Measurements from ENCODE around the gene LSM12. TPM values are rescaled to one million over a fixed set of nuclear protein-coding genes. Genes with fewer than 3 reads are reported as not detected.

The LSM12 gene
- total RNA-seq, result 10 to 100 TPM; 61.9 to 62.5 TPM

- Mint-ChIP-seq H3K9me3 (ENCODE audit: insufficient read depth) (no peaks in the 10 kb centered on the region), H3K36me3 (ENCODE audit: low read depth) (peaks cover 26% of the 10 kb centered on the region), H3K4me1 (ENCODE audit: low read depth) (peaks cover 43% of the 10 kb centered on the region), H3K27me3 (ENCODE audit: low read depth) (no peaks in the 10 kb centered on the region), H3K4me3 (peak within 1 kb of the TSS; percentile 86), H3K27ac (peak within 1 kb of the TSS; percentile 93)
- DNase-seq (peak; percentile 91), ATAC-seq (peak; percentile 73)
- ChIA-PET POLR2A (interaction anchor here (0.7 to 2.1 kb wide), 7 partner anchors 8 to 750 kb away, joined by 3 to 7 read pairs (median 3); partner anchors contain the start of gene HDAC5), CTCF (interaction anchor here (1.3 to 1.9 kb wide), 4 partner anchors 25 to 102 kb away, joined by 4 to 6 read pairs (median 4); partner anchors contain the start of gene HDAC5)
Measured at GRCh38 chr17:44066204-44066930, at the start of gene LSM12. Gene LSM12 (minus strand): TSS chr17:44066671. CDS start chr17:44066587, 84 bp downstream.

- Mint-ChIP-seq H3K9me3 (ENCODE audit: insufficient read depth) (no peaks in the 10 kb centered on the region), H3K4me1 (ENCODE audit: low read depth) (peaks cover 18% of the 10 kb centered on the region), H3K27ac (no peak overlapping the region), H3K36me3 (ENCODE audit: low read depth) (no peaks in the 10 kb centered on the region), H3K27me3 (ENCODE audit: low read depth) (no peaks in the 10 kb centered on the region), H3K4me3 (no peak overlapping the region)
- CTCF ChIA-PET, result interaction anchor here (0.6 to 4.0 kb wide), 16 partner anchors 7 to 398 kb away, joined by 3 to 20 read pairs (median 4); partner anchors contain the start of genes HDAC5 and LSM12
- peak; percentile 36 for DNase-seq
- POLR2A ChIA-PET, result no interaction called here
- ATAC-seq, result no peak
Measured at GRCh38 chr17:44115585-44116415, 49.3 kb upstream of the LSM12 start.

- peaks cover 31% of the 10 kb centered on the region for H3K4me1 Mint-ChIP-seq (ENCODE audit: low read depth)
- H3K4me3 Mint-ChIP-seq, result no peak overlapping the region
- H3K27ac Mint-ChIP-seq, result no peak overlapping the region
- no peak for DNase-seq
- no peaks in the 10 kb centered on the region for H3K9me3 Mint-ChIP-seq (ENCODE audit: insufficient read depth)
- no peaks in the 10 kb centered on the region for H3K36me3 Mint-ChIP-seq (ENCODE audit: low read depth)
- no peak for ATAC-seq
- POLR2A ChIA-PET, result interaction anchor here (4.7 kb wide), 1 partner anchor 8 kb away, joined by 33 read pairs; the partner anchor contains the start of gene HDAC5
- CTCF ChIA-PET, result interaction anchor here (1.5 to 4.0 kb wide), 4 partner anchors 9 to 236 kb away, joined by 4 to 20 read pairs (median 11); partner anchors contain the start of gene HDAC5
- no peaks in the 10 kb centered on the region for H3K27me3 Mint-ChIP-seq (ENCODE audit: low read depth)
Measured at GRCh38 chr17:44113868-44114840, 47.7 kb upstream of the LSM12 start.

- Mint-ChIP-seq H3K36me3 (ENCODE audit: low read depth) (no peaks in the 10 kb centered on the region), H3K9me3 (ENCODE audit: insufficient read depth) (no peaks in the 10 kb centered on the region), H3K27ac (no peak overlapping the region), H3K27me3 (ENCODE audit: low read depth) (no peaks in the 10 kb centered on the region), H3K4me3 (no peak overlapping the region), H3K4me1 (ENCODE audit: low read depth) (peaks cover 31% of the 10 kb centered on the region)
- CTCF ChIA-PET, result interaction anchor here (4.0 kb wide), 1 partner anchor 10 kb away, joined by 20 read pairs; the partner anchor contains the start of gene HDAC5
- POLR2A ChIA-PET, result interaction anchor here (4.7 kb wide), 1 partner anchor 9 kb away, joined by 33 read pairs; the partner anchor contains the start of gene HDAC5
- ATAC-seq, result no peak
- no peak for DNase-seq
Measured at GRCh38 chr17:44113382-44113781, 46.9 kb upstream of the LSM12 start.

- no peaks in the 10 kb centered on the region for H3K36me3 Mint-ChIP-seq (ENCODE audit: low read depth)
- POLR2A ChIA-PET, result interaction anchor here (0.5 to 4.7 kb wide), 3 partner anchors 10 to 74 kb away, joined by 3 to 33 read pairs (median 4); partner anchors contain the start of genes HDAC5 and TMUB2
- no peak overlapping the region for H3K27ac Mint-ChIP-seq
- peaks cover 31% of the 10 kb centered on the region for H3K4me1 Mint-ChIP-seq (ENCODE audit: low read depth)
- no peak overlapping the region for H3K4me3 Mint-ChIP-seq
- H3K27me3 Mint-ChIP-seq (ENCODE audit: low read depth), result no peaks in the 10 kb centered on the region
- ATAC-seq (no peak), DNase-seq (no peak)
- H3K9me3 Mint-ChIP-seq (ENCODE audit: insufficient read depth), result no peaks in the 10 kb centered on the region
- CTCF ChIA-PET, result interaction anchor here (1.4 to 4.0 kb wide), 2 partner anchors 11 to 169 kb away, joined by 7 to 20 read pairs; partner anchors contain the start of gene HDAC5
Measured at GRCh38 chr17:44112284-44113280, 46.1 kb upstream of the LSM12 start.

- POLR2A ChIA-PET, result interaction anchor here (1.7 to 4.7 kb wide), 2 partner anchors 10 to 74 kb away, joined by 4 to 33 read pairs; partner anchors contain the start of genes HDAC5 and TMUB2
Measured at GRCh38 chr17:44111777-44112176, 45.3 kb upstream of the LSM12 start.

GRCh38 chr17:44110823-44111633 lies 44.6 kb upstream of the LSM12 start:
- ChIA-PET CTCF (interaction anchor here (1.2 to 1.7 kb wide), 3 partner anchors 12 to 167 kb away, joined by 3 to 7 read pairs (median 5); partner anchors contain the start of gene HDAC5), POLR2A (interaction anchor here (1.6 to 4.7 kb wide), 3 partner anchors 11 to 75 kb away, joined by 4 to 33 read pairs (median 5); partner anchors contain the start of genes HDAC5 and TMUB2)
- no peaks in the 10 kb centered on the region for H3K27me3 Mint-ChIP-seq (ENCODE audit: low read depth)
- DNase-seq (peak; percentile 84), ATAC-seq (peak; percentile 78)
- H3K36me3 Mint-ChIP-seq (ENCODE audit: low read depth), result no peaks in the 10 kb centered on the region
- no peaks in the 10 kb centered on the region for H3K9me3 Mint-ChIP-seq (ENCODE audit: insufficient read depth)
- H3K4me3 Mint-ChIP-seq, result peak overlapping the region; percentile 63
- H3K4me1 Mint-ChIP-seq (ENCODE audit: low read depth), result peaks cover 31% of the 10 kb centered on the region
- H3K27ac Mint-ChIP-seq, result peak overlapping the region; percentile 64

More at GRCh38 chr17:44111777-44112176, 45.3 kb upstream of the LSM12 start:
- CTCF ChIA-PET, result interaction anchor here (1.4 to 1.7 kb wide), 2 partner anchors 12 to 168 kb away, joined by 5 to 7 read pairs; partner anchors contain the start of gene HDAC5
- Mint-ChIP-seq H3K27ac (peak overlapping the region; percentile 52), H3K4me3 (peak overlapping the region; percentile 63), H3K4me1 (ENCODE audit: low read depth) (peaks cover 31% of the 10 kb centered on the region), H3K9me3 (ENCODE audit: insufficient read depth) (no peaks in the 10 kb centered on the region), H3K27me3 (ENCODE audit: low read depth) (no peaks in the 10 kb centered on the region), H3K36me3 (ENCODE audit: low read depth) (no peaks in the 10 kb centered on the region)
- ATAC-seq (no peak), DNase-seq (no peak)

- H3K4me1 Mint-ChIP-seq (ENCODE audit: low read depth), result peaks cover 31% of the 10 kb centered on the region
- POLR2A ChIA-PET, result interaction anchor here (0.6 to 4.7 kb wide), 3 partner anchors 12 to 76 kb away, joined by 3 to 33 read pairs (median 5); partner anchors contain the start of genes HDAC5 and TMUB2
- peak overlapping the region; percentile 64 for H3K27ac Mint-ChIP-seq
- DNase-seq (no peak), ATAC-seq (no peak)
- CTCF ChIA-PET, result interaction anchor here (1.2 to 1.7 kb wide), 3 partner anchors 13 to 58 kb away, joined by 3 to 5 read pairs (median 3); partner anchors contain the start of gene HDAC5
- H3K36me3 Mint-ChIP-seq (ENCODE audit: low read depth), result no peaks in the 10 kb centered on the region
- peak overlapping the region; percentile 63 for H3K4me3 Mint-ChIP-seq
- no peaks in the 10 kb centered on the region for H3K27me3 Mint-ChIP-seq (ENCODE audit: low read depth)
- no peaks in the 10 kb centered on the region for H3K9me3 Mint-ChIP-seq (ENCODE audit: insufficient read depth)
Measured at GRCh38 chr17:44110011-44110686, 43.7 kb upstream of the LSM12 start.

- peaks cover 31% of the 10 kb centered on the region for H3K4me1 Mint-ChIP-seq (ENCODE audit: low read depth)
- H3K9me3 Mint-ChIP-seq (ENCODE audit: insufficient read depth), result no peaks in the 10 kb centered on the region
- ChIA-PET CTCF (interaction anchor here (1.3 kb wide), 1 partner anchor 26 kb away, joined by 3 read pairs; no protein-coding TSS in a partner anchor), POLR2A (interaction anchor here (1.6 kb wide), 1 partner anchor 77 kb away, joined by 5 read pairs; the partner anchor contains the start of gene TMUB2)
- no peak for DNase-seq
- H3K27ac Mint-ChIP-seq, result no peak overlapping the region
- H3K27me3 Mint-ChIP-seq (ENCODE audit: low read depth), result no peaks in the 10 kb centered on the region
- H3K4me3 Mint-ChIP-seq, result no peak overlapping the region
- no peak for ATAC-seq
- no peaks in the 10 kb centered on the region for H3K36me3 Mint-ChIP-seq (ENCODE audit: low read depth)
Measured at GRCh38 chr17:44109312-44109630, 42.8 kb upstream of the LSM12 start.

Data from activated CD8-positive, alpha-beta T cell treated with anti-CD3 and anti-CD28 coated beads, Interleukin-2, amount 10 ng/mL, durations not matched to agents 7 days and 5 days (primary cell).